SK-N-SH (cell line): ENCODE results near the gene DNAJC10.

Experiments
- CHD2 ChIP-seq: fragments of 150-350 bp; IDR thresholded peaks from 2 replicates; pipeline ENCODE4 v1.6.1; 2018; ENCODE audit warnings: low read length; ENCODE audit not compliant: partially characterized antibody
- GABPA ChIP-seq: IDR thresholded peaks from 2 replicates; pipeline ENCODE4 v1.4.0; 2012; ENCODE audit warnings: low read depth, mild to moderate bottlenecking
- POLR2AphosphoS5 ChIP-seq: IDR thresholded peaks from 2 replicates; pipeline ENCODE4 v1.6.1; 2012; ENCODE audit warnings: low read depth, low read length
- RFX5 ChIP-seq: IDR thresholded peaks from 2 replicates; pipeline ENCODE4 v1.6.1; 2012; ENCODE audit warnings: mild to moderate bottlenecking, improper control_type of control experiment, low read length
- RXRA ChIP-seq: IDR thresholded peaks from 2 replicates; pipeline ENCODE4 v1.4.0; 2012; ENCODE audit warnings: low read depth, mild to moderate bottlenecking, borderline replicate concordance
- SMC3 ChIP-seq: IDR thresholded peaks from 2 replicates; pipeline ENCODE4 v1.6.1; 2012; ENCODE audit warnings: low read depth, low read length, improper control_type of control experiment
- TAF1 ChIP-seq: IDR thresholded peaks from 2 replicates; pipeline ENCODE4 v1.6.1; 2012; ENCODE audit warnings: low read depth, mild to moderate bottlenecking, low read length, moderate library complexity, borderline replicate concordance
- TF ChIP-seq, protein P1 (sequence below): fragments of 200-600 bp; sonication (generic); IDR thresholded peaks from 2 replicates; pipeline ENCODE4 v1.6.1; 2017; ENCODE audit warnings: antibody characterized with exemption, mild to moderate bottlenecking, moderate library complexity
- TF ChIP-seq, protein P2 (sequence below): IDR thresholded peaks from 2 replicates; pipeline ENCODE4; 2012

DNA sequence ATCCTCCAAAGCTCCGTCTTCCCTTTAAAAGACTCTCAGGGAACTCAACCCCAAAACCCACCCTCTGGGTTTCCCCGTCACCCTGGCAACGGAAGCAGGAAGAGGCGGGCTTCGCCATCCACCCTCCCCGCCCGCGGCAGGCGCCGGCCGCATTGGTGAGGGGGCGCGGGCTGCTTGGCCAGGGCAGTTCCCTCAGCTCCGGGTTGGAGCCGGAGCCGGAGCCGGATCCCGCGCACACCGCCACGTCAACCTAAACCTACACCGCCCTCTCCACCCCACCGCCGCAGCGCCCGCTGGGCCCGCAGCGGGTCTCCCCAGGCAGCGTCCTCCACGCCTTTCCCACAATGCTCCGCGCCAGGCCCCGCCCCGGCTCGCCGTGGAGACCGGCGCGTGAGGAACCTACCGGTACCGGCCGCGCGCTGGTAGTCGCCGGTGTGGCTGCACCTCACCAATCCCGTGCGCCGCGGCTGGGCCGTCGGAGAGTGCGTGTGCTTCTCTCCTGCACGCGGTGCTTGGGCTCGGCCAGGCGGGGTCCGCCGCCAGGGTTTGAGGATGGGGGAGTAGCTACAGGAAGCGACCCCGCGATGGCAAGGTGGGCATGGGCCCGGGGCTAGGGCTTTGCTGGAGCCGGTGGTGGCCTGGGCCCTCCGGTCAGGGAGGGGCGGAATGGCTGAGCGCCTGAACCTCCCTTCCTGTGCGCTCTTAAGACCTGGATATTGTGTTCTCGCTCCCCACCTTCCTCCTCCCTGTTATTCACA is at the start of gene DNAJC10:
- TF ChIP-seq, protein P1, sequence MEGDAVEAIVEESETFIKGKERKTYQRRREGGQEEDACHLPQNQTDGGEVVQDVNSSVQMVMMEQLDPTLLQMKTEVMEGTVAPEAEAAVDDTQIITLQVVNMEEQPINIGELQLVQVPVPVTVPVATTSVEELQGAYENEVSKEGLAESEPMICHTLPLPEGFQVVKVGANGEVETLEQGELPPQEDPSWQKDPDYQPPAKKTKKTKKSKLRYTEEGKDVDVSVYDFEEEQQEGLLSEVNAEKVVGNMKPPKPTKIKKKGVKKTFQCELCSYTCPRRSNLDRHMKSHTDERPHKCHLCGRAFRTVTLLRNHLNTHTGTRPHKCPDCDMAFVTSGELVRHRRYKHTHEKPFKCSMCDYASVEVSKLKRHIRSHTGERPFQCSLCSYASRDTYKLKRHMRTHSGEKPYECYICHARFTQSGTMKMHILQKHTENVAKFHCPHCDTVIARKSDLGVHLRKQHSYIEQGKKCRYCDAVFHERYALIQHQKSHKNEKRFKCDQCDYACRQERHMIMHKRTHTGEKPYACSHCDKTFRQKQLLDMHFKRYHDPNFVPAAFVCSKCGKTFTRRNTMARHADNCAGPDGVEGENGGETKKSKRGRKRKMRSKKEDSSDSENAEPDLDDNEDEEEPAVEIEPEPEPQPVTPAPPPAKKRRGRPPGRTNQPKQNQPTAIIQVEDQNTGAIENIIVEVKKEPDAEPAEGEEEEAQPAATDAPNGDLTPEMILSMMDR, result no peak
- no peak for TF ChIP-seq RXRA
- peak; percentile 80 for TF ChIP-seq POLR2AphosphoS5
- TF ChIP-seq SMC3, result no peak
- TF ChIP-seq CHD2, result peak; percentile 58
- TF ChIP-seq TAF1, result peak; percentile 52; the same call in 1 of the 2 replicates
- TF ChIP-seq RFX5, result 0 out of 2 replicates have a peak, but pooled peaks have one; percentile 30
- peak; percentile 76 for TF ChIP-seq GABPA
- TF ChIP-seq, protein P2, sequence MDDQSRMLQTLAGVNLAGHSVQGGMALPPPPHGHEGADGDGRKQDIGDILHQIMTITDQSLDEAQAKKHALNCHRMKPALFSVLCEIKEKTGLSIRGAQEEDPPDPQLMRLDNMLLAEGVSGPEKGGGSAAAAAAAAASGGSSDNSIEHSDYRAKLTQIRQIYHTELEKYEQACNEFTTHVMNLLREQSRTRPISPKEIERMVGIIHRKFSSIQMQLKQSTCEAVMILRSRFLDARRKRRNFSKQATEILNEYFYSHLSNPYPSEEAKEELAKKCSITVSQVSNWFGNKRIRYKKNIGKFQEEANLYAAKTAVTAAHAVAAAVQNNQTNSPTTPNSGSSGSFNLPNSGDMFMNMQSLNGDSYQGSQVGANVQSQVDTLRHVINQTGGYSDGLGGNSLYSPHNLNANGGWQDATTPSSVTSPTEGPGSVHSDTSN, result no peak; the same call in 1 of the 2 replicates
